SK-N-SH (cell line): ENCODE data around the gene STAP2. TPM values are rescaled to one million over a fixed set of nuclear protein-coding genes. Genes with fewer than 3 reads are reported as not detected.

Experiments used
- CTCF ChIA-PET: fragments of 300-600, 350-600 bp; formaldehyde crosslinking; extraction: SDS; loops from one replicate; lab custom pipeline; 2021; lab: Yijun Ruan, JAX
- POLR2A ChIA-PET: fragments of 350-600 bp; sonication (Branson Sonifier 250); formaldehyde crosslinking; extraction: SDS; loops from one replicate; lab custom pipeline; 2020; ENCODE audit warnings: antibody characterized with exemption, inconsistent platforms; lab: Yijun Ruan, JAX
- DNase-seq: peaks from one replicate; pipeline ENCODE4 v3.0.0; 2012
- H2AFZ ChIP-seq: fragments of 200-600 bp; sonication (generic); 2 replicates; pipeline ENCODE4 v1.8.1; 2016; ENCODE audit warnings: antibody characterized with exemption, mild to moderate bottlenecking, low read depth
- H3F3A ChIP-seq: fragments of 200-600 bp; sonication (generic); replicated peaks from 2 replicates; pipeline ENCODE3; 2016; ENCODE audit warnings: antibody characterized with exemption, mild to moderate bottlenecking; ENCODE audit not compliant: insufficient read depth
- H3K27ac ChIP-seq, 2 experiments: fragments of 200-500 bp in 1 of 2; fragments of 200-600 bp in 1 of 2; sonication (Bioruptor generic) in 1 of 2; sonication (generic), shearing (Covaris generic) in 1 of 2; 2 replicates each; pipeline versions ENCODE4 v1.5.1 to v1.6.1; 2014 to 2016; ENCODE audit warnings: low read depth in 2 of 2, inconsistent platforms in 1 of 2, low read length in 1 of 2, mild to moderate bottlenecking in 1 of 2, mixed read lengths in 1 of 2
- H3K27me3 ChIP-seq: fragments of 200-600 bp; sonication (generic), shearing (Covaris generic); 2 replicates; pipeline ENCODE4 v1.6.1; 2016; ENCODE audit warnings: mixed run types; ENCODE audit not compliant: insufficient read depth
- H3K36me3 ChIP-seq, 2 experiments: fragments of 200-500 bp in 1 of 2; fragments of 200-600 bp in 1 of 2; sonication (Bioruptor generic) in 1 of 2; sonication (generic) in 1 of 2; replicated peaks in 1 of 2; 2 replicates each; pipeline versions ENCODE3 to v1.5.1; 2014 to 2016; ENCODE audit warnings: low read length in 1 of 2, mild to moderate bottlenecking in 1 of 2; ENCODE audit not compliant: insufficient read depth in 2 of 2, control insufficient read depth in 1 of 2
- H3K4me1 ChIP-seq, 2 experiments: fragments of 200-500 bp in 1 of 2; fragments of 200-600 bp in 1 of 2; sonication (Bioruptor generic) in 1 of 2; sonication (generic), shearing (Covaris generic) in 1 of 2; 2 replicates each; pipeline versions ENCODE4 v1.5.1 to v1.6.1; 2014 to 2016; ENCODE audit warnings: low read depth in 1 of 2, low read length in 1 of 2, mixed run types in 1 of 2; ENCODE audit not compliant: insufficient read depth in 2 of 2, control insufficient read depth in 1 of 2
- H3K4me2 ChIP-seq: fragments of 200-600 bp; sonication (generic), shearing (Covaris generic); 2 replicates; pipeline ENCODE4 v1.6.1; 2017; ENCODE audit warnings: mixed run types
- H3K4me3 ChIP-seq, 2 experiments: fragments of 200-500 bp in 1 of 2; fragments of 200-600 bp in 1 of 2; sonication (Bioruptor generic) in 1 of 2; sonication (generic), shearing (Covaris generic) in 1 of 2; 2 replicates each; pipeline versions ENCODE4 v1.5.1 to v1.8.1; 2014 to 2016; ENCODE audit warnings: low read depth in 2 of 2, inconsistent platforms in 1 of 2, low read length in 1 of 2, mild to moderate bottlenecking in 1 of 2, mixed read lengths in 1 of 2, moderate library complexity in 1 of 2
- H3K79me2 ChIP-seq: fragments of 200-600 bp; sonication (generic); 2 replicates; pipeline ENCODE4 v1.8.1; 2017; ENCODE audit warnings: mild to moderate bottlenecking; ENCODE audit not compliant: insufficient read depth
- H3K9ac ChIP-seq: fragments of 200-600 bp; sonication (generic); 2 replicates; pipeline ENCODE4 v1.6.1; 2017; ENCODE audit warnings: mixed run types
- H3K9me2 ChIP-seq: fragments of 200-600 bp; sonication (generic); 2 replicates; pipeline ENCODE4 v1.6.1; 2017; ENCODE audit warnings: mixed run types
- H3K9me3 ChIP-seq: fragments of 200-600 bp; sonication (generic); 2 replicates; pipeline ENCODE4 v1.6.1; 2017; ENCODE audit warnings: mixed run types, mild to moderate bottlenecking, moderate library complexity
- H4K20me1 ChIP-seq: fragments of 200-600 bp; sonication (generic); 2 replicates; pipeline ENCODE4 v1.6.1; 2017; ENCODE audit warnings: mild to moderate bottlenecking, mixed run types; ENCODE audit not compliant: insufficient read depth
- CHD2 ChIP-seq: fragments of 150-350 bp; IDR thresholded peaks from 2 replicates; pipeline ENCODE4 v1.6.1; 2018; ENCODE audit warnings: low read length; ENCODE audit not compliant: partially characterized antibody
- EP300 ChIP-seq, 2 experiments: IDR thresholded peaks; 2 replicates each; pipeline versions ENCODE4 v1.4.0 to v1.6.1; 2012; ENCODE audit warnings: borderline replicate concordance in 1 of 2, low read depth in 1 of 2, low read length in 1 of 2
- EZH2phosphoT487 ChIP-seq: fragments of 200-600 bp; sonication (generic); IDR thresholded peaks from 2 replicates; pipeline ENCODE4 v1.6.1; 2017; ENCODE audit warnings: low read depth, mixed run types, mild to moderate bottlenecking, antibody characterized with exemption, moderate library complexity, borderline replicate concordance
- FOSL2 ChIP-seq: IDR thresholded peaks from 2 replicates; pipeline ENCODE4 v1.4.0; 2012; ENCODE audit warnings: low read depth, mild to moderate bottlenecking, moderate library complexity, borderline replicate concordance
- FOXM1 ChIP-seq: IDR thresholded peaks from 2 replicates; pipeline ENCODE4 v1.4.0; 2012; ENCODE audit warnings: low read depth, mild to moderate bottlenecking
- GATA2 ChIP-seq: sonication (generic); formaldehyde crosslinking; IDR thresholded peaks from 2 replicates; pipeline ENCODE4 v1.5.0; 2020; ENCODE audit warnings: mild to moderate bottlenecking, missing genetic modification reagents
- MAX ChIP-seq: IDR thresholded peaks from 2 replicates; pipeline ENCODE4 v1.4.0; 2012; ENCODE audit warnings: low read depth
- MEF2A ChIP-seq: IDR thresholded peaks from 2 replicates; pipeline ENCODE4 v1.4.0; 2012; ENCODE audit warnings: low read depth, borderline replicate concordance
- MXI1 ChIP-seq: IDR thresholded peaks from 2 replicates; pipeline ENCODE4 v1.6.1; 2012; ENCODE audit warnings: mild to moderate bottlenecking, low read depth, low read length, improper control_type of control experiment
- NRF1 ChIP-seq: IDR thresholded peaks from 2 replicates; pipeline ENCODE4 v1.6.1; 2012; ENCODE audit warnings: low read depth, mild to moderate bottlenecking, low read length
- RCOR1 ChIP-seq: fragments of 150-350 bp; IDR thresholded peaks from 2 replicates; pipeline ENCODE4 v1.6.1; 2017; ENCODE audit warnings: antibody characterized with exemption, low read length
- RFX5 ChIP-seq: IDR thresholded peaks from 2 replicates; pipeline ENCODE4 v1.6.1; 2012; ENCODE audit warnings: mild to moderate bottlenecking, improper control_type of control experiment, low read length
- SMC3 ChIP-seq: IDR thresholded peaks from 2 replicates; pipeline ENCODE4 v1.6.1; 2012; ENCODE audit warnings: low read depth, low read length, improper control_type of control experiment
- TAF1 ChIP-seq: IDR thresholded peaks from 2 replicates; pipeline ENCODE4 v1.6.1; 2012; ENCODE audit warnings: low read depth, mild to moderate bottlenecking, low read length, moderate library complexity, borderline replicate concordance
- TEAD4 ChIP-seq: IDR thresholded peaks from 2 replicates; pipeline ENCODE4 v1.4.0; 2012; ENCODE audit warnings: mild to moderate bottlenecking, borderline replicate concordance; ENCODE audit not compliant: insufficient read depth
- YY1 ChIP-seq: IDR thresholded peaks from 2 replicates; pipeline ENCODE4 v1.4.0; 2012; ENCODE audit warnings: low read depth, mild to moderate bottlenecking
- WGBS: methylation state at CpG from one replicate; pipeline ENCODE4 v1.1.6; 2017; ENCODE audit warnings: low lambda C conversion rate; 5-methylcytosine and 5-hydroxymethylcytosine counted together
- polyA plus RNA-seq, 3 experiments: library from polyadenylated mRNA; depleted of rRNA; stranded (reverse); fragments of >200 nt; gene quantifications; 2 replicates each; pipeline ENCODE4 v1.2.3, GENCODE V29; 2012
- TF ChIP-seq, protein P1 (sequence below): IDR thresholded peaks from 2 replicates; pipeline ENCODE4 v1.4.0; 2012; ENCODE audit warnings: low read depth, borderline replicate concordance
- TF ChIP-seq, protein P2 (sequence below): fragments of 150-350 bp; IDR thresholded peaks from 2 replicates; pipeline ENCODE4 v1.6.1; 2017; ENCODE audit warnings: antibody characterized with exemption, low read length, low read depth, borderline replicate concordance
- TF ChIP-seq, protein P3 (sequence below): IDR thresholded peaks from 2 replicates; pipeline ENCODE4 v1.4.0; 2012; ENCODE audit warnings: low read depth, borderline replicate concordance

The STAP2 gene
- polyA plus RNA-seq, 1 of the 3 experiments (the other 2 are of a cell fraction), result 7.6 TPM

DNA sequence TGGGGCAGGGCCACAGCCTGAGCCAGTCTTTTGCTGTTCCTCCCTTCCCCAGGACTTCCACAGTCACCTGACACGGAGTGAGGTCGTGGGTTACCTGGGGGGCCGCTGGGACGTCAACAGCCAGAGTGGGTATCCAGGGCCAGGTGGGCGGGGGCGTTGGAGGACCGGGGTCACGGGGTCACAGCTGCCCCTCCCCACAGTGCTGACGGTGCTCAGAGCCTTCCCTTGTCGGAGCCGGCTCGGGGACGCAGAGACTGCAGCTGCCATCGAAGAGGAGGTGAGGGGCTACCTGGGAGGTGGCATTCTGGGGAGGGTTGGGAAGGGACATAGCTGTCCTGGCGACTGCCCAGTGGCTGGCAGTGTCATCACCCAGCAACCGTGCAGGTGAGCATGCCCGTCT, 16.3 kb upstream of the STAP2 start:
- 96% methylated on average over 3 of the region's 17 CpGs for WGBS

GRCh38 chr19:4354282-4354681, 15.7 kb upstream of the STAP2 start:
- POLR2A ChIA-PET, result no interaction called here
- TF ChIP-seq MAX, result no peak
- no peak for TF ChIP-seq RCOR1
- no peak for TF ChIP-seq SMC3
- TF ChIP-seq NRF1, result no peak
- no peak for TF ChIP-seq FOXM1
- TF ChIP-seq TEAD4, result no peak
- TF ChIP-seq, protein P1, sequence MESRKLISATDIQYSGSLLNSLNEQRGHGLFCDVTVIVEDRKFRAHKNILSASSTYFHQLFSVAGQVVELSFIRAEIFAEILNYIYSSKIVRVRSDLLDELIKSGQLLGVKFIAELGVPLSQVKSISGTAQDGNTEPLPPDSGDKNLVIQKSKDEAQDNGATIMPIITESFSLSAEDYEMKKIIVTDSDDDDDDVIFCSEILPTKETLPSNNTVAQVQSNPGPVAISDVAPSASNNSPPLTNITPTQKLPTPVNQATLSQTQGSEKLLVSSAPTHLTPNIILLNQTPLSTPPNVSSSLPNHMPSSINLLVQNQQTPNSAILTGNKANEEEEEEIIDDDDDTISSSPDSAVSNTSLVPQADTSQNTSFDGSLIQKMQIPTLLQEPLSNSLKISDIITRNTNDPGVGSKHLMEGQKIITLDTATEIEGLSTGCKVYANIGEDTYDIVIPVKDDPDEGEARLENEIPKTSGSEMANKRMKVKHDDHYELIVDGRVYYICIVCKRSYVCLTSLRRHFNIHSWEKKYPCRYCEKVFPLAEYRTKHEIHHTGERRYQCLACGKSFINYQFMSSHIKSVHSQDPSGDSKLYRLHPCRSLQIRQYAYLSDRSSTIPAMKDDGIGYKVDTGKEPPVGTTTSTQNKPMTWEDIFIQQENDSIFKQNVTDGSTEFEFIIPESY, result no peak
- no peak for TF ChIP-seq EZH2phosphoT487
- TF ChIP-seq, protein P2, sequence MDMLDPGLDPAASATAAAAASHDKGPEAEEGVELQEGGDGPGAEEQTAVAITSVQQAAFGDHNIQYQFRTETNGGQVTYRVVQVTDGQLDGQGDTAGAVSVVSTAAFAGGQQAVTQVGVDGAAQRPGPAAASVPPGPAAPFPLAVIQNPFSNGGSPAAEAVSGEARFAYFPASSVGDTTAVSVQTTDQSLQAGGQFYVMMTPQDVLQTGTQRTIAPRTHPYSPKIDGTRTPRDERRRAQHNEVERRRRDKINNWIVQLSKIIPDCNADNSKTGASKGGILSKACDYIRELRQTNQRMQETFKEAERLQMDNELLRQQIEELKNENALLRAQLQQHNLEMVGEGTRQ, result no peak
- TF ChIP-seq FOSL2, result no peak

More for the DNA sequence above, 16.3 kb upstream of the STAP2 start:
- Histone ChIP-seq H3K4me3 (no peak overlapping the region), H3K27ac (no peak overlapping the region), H3K79me2 (no peaks in the 10 kb centered on the region), H3K27me3 (no peaks in the 10 kb centered on the region), H3F3A (peaks cover 14% of the 10 kb centered on the region), H3K36me3 (peaks cover 3 to 18% of the 10 kb centered on the region in 2 experiments), H3K4me1 (no peaks in the 10 kb centered on the region), H4K20me1 (no peaks in the 10 kb centered on the region), H3K4me2 (no peak overlapping the region), H3K9ac (no peak overlapping the region), H3K9me3 (no peaks in the 10 kb centered on the region), H3K9me2 (no peaks in the 10 kb centered on the region), H2AFZ (no peak overlapping the region)
- CTCF ChIA-PET, result interaction anchor here (1.0 to 9.7 kb wide), 5 partner anchors 10 to 88 kb away, joined by 3 to 130 read pairs (median 41); partner anchors contain the start of genes MPND and SH3GL1
- no peak for TF ChIP-seq MEF2A
- no peak for TF ChIP-seq EP300 (IDR thresholded peaks at IDR 0.05; ENCODE audit: borderline replicate concordance in 1 of 2, low read depth in 1 of 2, low read length in 1 of 2)
- TF ChIP-seq MXI1, result no peak
- TF ChIP-seq FOXM1, result no peak
- TF ChIP-seq, protein P3, sequence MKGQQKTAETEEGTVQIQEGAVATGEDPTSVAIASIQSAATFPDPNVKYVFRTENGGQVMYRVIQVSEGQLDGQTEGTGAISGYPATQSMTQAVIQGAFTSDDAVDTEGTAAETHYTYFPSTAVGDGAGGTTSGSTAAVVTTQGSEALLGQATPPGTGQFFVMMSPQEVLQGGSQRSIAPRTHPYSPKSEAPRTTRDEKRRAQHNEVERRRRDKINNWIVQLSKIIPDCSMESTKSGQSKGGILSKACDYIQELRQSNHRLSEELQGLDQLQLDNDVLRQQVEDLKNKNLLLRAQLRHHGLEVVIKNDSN, result no peak
- no peak for TF ChIP-seq RFX5
- TF ChIP-seq, protein P1, result no peak
- no peak for TF ChIP-seq EZH2phosphoT487
- TF ChIP-seq, protein P2, result no peak
- no peak for TF ChIP-seq YY1
- no peak for TF ChIP-seq TAF1
- no peak for TF ChIP-seq CHD2
- no peak for TF ChIP-seq GATA2
- POLR2A ChIA-PET, result no interaction called here
- DNase-seq, result no peak

More at GRCh38 chr19:4354282-4354681, 15.7 kb upstream of the STAP2 start:
- H3K9me3 ChIP-seq, result no peaks in the 10 kb centered on the region
- CTCF ChIA-PET, result interaction anchor here (1.0 to 9.7 kb wide), 6 partner anchors 10 to 87 kb away, joined by 3 to 130 read pairs (median 38); partner anchors contain the start of genes MPND and SH3GL1
- no peaks in the 10 kb centered on the region for H3K9me2 ChIP-seq
- DNase-seq, result no peak
- no peaks in the 10 kb centered on the region for H3K27me3 ChIP-seq
- H3K4me3 ChIP-seq, result no peak overlapping the region
- no peaks in the 10 kb centered on the region for H4K20me1 ChIP-seq
- H3K27ac ChIP-seq, result no peak overlapping the region
- H3F3A ChIP-seq, result peaks cover 14% of the 10 kb centered on the region
- no peaks in the 10 kb centered on the region for H3K79me2 ChIP-seq
- no peak overlapping the region for H3K4me2 ChIP-seq
- no peak overlapping the region for H2AFZ ChIP-seq
- peaks cover 3 to 12% of the 10 kb centered on the region in 2 experiments for H3K36me3 ChIP-seq
- 100% methylated on average over 6 of the region's 12 CpGs for WGBS
- H3K4me1 ChIP-seq, result no peaks in the 10 kb centered on the region
- no peak overlapping the region for H3K9ac ChIP-seq
